IPS-20b (cell line): ENCODE results near the gene BTRC.

Experiments
- H3K27ac ChIP-seq: one replicate; pipeline ENCODE4 v1.5.1; 2013; ENCODE audit warnings: low read length
- H3K27me3 ChIP-seq: 2 replicates; pipeline ENCODE4 v1.6.1; 2013; ENCODE audit warnings: mild to moderate bottlenecking, low read length, inconsistent platforms; ENCODE audit not compliant: insufficient read depth
- H3K36me3 ChIP-seq: 2 replicates; pipeline ENCODE4 v1.6.1; 2013; ENCODE audit warnings: low read depth, mild to moderate bottlenecking, inconsistent platforms, low read length, moderate library complexity; ENCODE audit not compliant: insufficient read depth
- H3K4me1 ChIP-seq: 2 replicates; pipeline ENCODE4 v1.6.1; 2013; ENCODE audit warnings: mild to moderate bottlenecking, control low read depth, inconsistent platforms, low read length, moderate library complexity; ENCODE audit not compliant: insufficient read depth
- H3K4me3 ChIP-seq: 2 replicates; pipeline ENCODE4 v1.5.1; 2013; ENCODE audit warnings: mild to moderate bottlenecking, low read length, inconsistent platforms
- H3K9ac ChIP-seq: 2 replicates; pipeline ENCODE4 v1.6.1; 2013; ENCODE audit warnings: low read depth, mild to moderate bottlenecking, inconsistent platforms, low read length, moderate library complexity
- H3K9me3 ChIP-seq: 2 replicates; pipeline ENCODE4 v1.6.1; 2013; ENCODE audit warnings: mild to moderate bottlenecking, low read depth, low read length, inconsistent platforms; ENCODE audit not compliant: insufficient read depth

BTRC gene

GRCh38 chr10:101529207-101529606 lies 175.2 kb downstream of the BTRC start:
- H3K4me3 ChIP-seq, result no peak overlapping the region
- no peaks in the 10 kb centered on the region for H3K27me3 ChIP-seq
- no peaks in the 10 kb centered on the region for H3K36me3 ChIP-seq
- H3K9ac ChIP-seq, result no peak overlapping the region
- peaks cover 21% of the 10 kb centered on the region for H3K4me1 ChIP-seq
- no peak overlapping the region for H3K27ac ChIP-seq
- H3K9me3 ChIP-seq, result no peaks in the 10 kb centered on the region

- no peak overlapping the region for H3K27ac ChIP-seq
- H3K9me3 ChIP-seq, result no peaks in the 10 kb centered on the region
- H3K4me3 ChIP-seq, result no peak overlapping the region
Observed at GRCh38 chr10:101529725-101530553, 176.0 kb downstream of the BTRC start.

GRCh38 chr10:101535949-101536348 lies 182.0 kb downstream of the BTRC start:
- Histone ChIP-seq H3K4me3 (no peak overlapping the region), H3K27me3 (no peaks in the 10 kb centered on the region), H3K36me3 (peaks cover 9% of the 10 kb centered on the region; the same call in 1 of the 2 replicates), H3K27ac (no peak overlapping the region), H3K9me3 (no peaks in the 10 kb centered on the region), H3K4me1 (no peaks in the 10 kb centered on the region), H3K9ac (no peak overlapping the region)

More at GRCh38 chr10:101529725-101530553, 176.0 kb downstream of the BTRC start:
- peaks cover 21% of the 10 kb centered on the region for H3K4me1 ChIP-seq
- H3K9ac ChIP-seq, result no peak overlapping the region
- H3K36me3 ChIP-seq, result no peaks in the 10 kb centered on the region
- H3K27me3 ChIP-seq, result no peaks in the 10 kb centered on the region

- Histone ChIP-seq H3K36me3 (peaks cover 9% of the 10 kb centered on the region; the same call in 1 of the 2 replicates), H3K9ac (no peak overlapping the region), H3K4me1 (no peaks in the 10 kb centered on the region), H3K4me3 (no peak overlapping the region), H3K27ac (no peak overlapping the region), H3K27me3 (no peaks in the 10 kb centered on the region), H3K9me3 (no peaks in the 10 kb centered on the region)
Observed at GRCh38 chr10:101536800-101537199, 182.8 kb downstream of the BTRC start.

DNA sequence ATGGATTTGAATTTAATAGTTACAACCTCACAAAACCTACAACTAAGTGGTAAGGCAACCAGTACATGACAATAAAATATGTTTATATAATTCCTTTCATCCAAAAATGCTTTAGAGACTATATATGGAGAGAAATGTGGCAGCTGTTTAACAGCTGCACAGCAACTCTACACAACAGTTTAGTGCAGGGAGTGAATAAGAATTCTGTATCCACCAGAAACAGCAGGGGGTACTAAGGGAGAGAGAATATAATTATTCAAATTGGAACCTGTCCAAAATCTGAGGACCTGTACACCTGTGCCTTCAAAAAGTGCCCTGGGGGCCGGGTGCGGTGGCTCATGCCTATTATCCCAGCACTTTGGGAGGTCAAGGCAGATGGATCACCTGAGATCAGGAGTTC lies 184.5 kb downstream of the BTRC start:
- no peaks in the 10 kb centered on the region for H3K27me3 ChIP-seq
- no peaks in the 10 kb centered on the region for H3K4me1 ChIP-seq
- H3K9ac ChIP-seq, result no peak overlapping the region
- H3K36me3 ChIP-seq, result peaks cover 9% of the 10 kb centered on the region; the same call in 1 of the 2 replicates
- H3K9me3 ChIP-seq, result no peaks in the 10 kb centered on the region
- H3K27ac ChIP-seq, result no peak overlapping the region
- no peak overlapping the region for H3K4me3 ChIP-seq

DNA sequence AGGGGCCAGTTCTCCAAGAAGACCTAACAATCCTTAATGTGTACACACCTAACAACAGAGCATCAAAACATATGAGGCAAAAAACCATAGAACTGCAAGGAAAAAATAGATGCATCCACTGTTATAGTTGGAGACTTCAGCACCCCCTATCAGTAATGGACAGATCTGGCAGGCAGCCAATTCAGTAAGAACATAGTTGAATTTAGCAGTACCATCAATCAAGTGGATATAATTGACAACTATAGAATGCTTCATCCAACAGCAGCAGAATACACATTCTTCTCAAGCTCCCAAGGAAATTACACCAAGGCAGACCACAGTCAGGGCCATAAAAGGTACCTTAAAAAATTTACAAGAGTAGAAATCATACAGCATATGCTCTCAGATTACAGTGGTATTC lies 191.9 kb downstream of the BTRC start:
- H3K4me3 ChIP-seq, result no peak overlapping the region
- no peaks in the 10 kb centered on the region for H3K9me3 ChIP-seq
- no peak overlapping the region for H3K27ac ChIP-seq
- no peaks in the 10 kb centered on the region for H3K4me1 ChIP-seq
- H3K36me3 ChIP-seq, result no peaks in the 10 kb centered on the region
- H3K9ac ChIP-seq, result no peak overlapping the region
- no peaks in the 10 kb centered on the region for H3K27me3 ChIP-seq

- Histone ChIP-seq H3K4me3 (no peak overlapping the region), H3K9me3 (no peaks in the 10 kb centered on the region), H3K27ac (no peak overlapping the region), H3K4me1 (no peaks in the 10 kb centered on the region), H3K27me3 (no peaks in the 10 kb centered on the region), H3K36me3 (no peaks in the 10 kb centered on the region), H3K9ac (no peak overlapping the region)
Observed at GRCh38 chr10:101550965-101551364, 197.0 kb downstream of the BTRC start.

DNA sequence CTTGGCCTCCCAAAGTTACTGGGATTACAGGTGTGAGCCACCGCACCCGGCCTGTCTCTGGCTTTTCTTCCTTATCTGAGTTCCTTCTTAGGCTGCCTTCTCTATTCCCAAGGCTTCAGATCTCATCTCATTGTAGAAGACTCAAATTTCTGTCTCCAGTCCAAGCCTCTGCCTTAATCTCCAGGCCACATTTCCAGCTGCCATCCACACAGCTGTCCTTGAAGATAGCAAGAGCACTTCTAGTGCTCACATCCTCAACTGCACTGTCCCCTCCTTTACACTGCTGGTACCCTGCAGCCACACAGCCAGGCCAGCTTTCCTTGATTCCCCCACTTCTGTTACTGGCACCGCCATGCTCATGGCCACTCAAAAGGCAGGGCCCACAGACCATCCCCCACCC lies 198.5 kb downstream of the BTRC start:
- H3K27me3 ChIP-seq, result no peaks in the 10 kb centered on the region
- no peaks in the 10 kb centered on the region for H3K36me3 ChIP-seq
- no peak overlapping the region for H3K9ac ChIP-seq
- H3K9me3 ChIP-seq, result no peaks in the 10 kb centered on the region
- H3K27ac ChIP-seq, result no peak overlapping the region
- H3K4me3 ChIP-seq, result no peak overlapping the region
- H3K4me1 ChIP-seq, result no peaks in the 10 kb centered on the region

GRCh38 chr10:101557541-101557940 lies 203.6 kb downstream of the BTRC start:
- H3K9ac ChIP-seq, result no peak overlapping the region
- H3K4me3 ChIP-seq, result no peak overlapping the region
- H3K27me3 ChIP-seq, result no peaks in the 10 kb centered on the region
- H3K4me1 ChIP-seq, result no peaks in the 10 kb centered on the region; the same call in 1 of the 2 replicates
- no peak overlapping the region for H3K27ac ChIP-seq
- H3K9me3 ChIP-seq, result no peaks in the 10 kb centered on the region
- H3K36me3 ChIP-seq, result no peaks in the 10 kb centered on the region

GRCh38 chr10:101558204-101558603 lies 204.2 kb downstream of the BTRC start:
- H3K9me3 ChIP-seq, result no peaks in the 10 kb centered on the region
- H3K36me3 ChIP-seq, result no peaks in the 10 kb centered on the region
- no peaks in the 10 kb centered on the region; the same call in 1 of the 2 replicates for H3K4me1 ChIP-seq
- no peak overlapping the region for H3K4me3 ChIP-seq
- H3K27ac ChIP-seq, result no peak overlapping the region
- H3K9ac ChIP-seq, result no peak overlapping the region
- H3K27me3 ChIP-seq, result peaks cover 4% of the 10 kb centered on the region; the same call in 1 of the 2 replicates

GRCh38 chr10:101558671-101559595 lies 205.0 kb downstream of the BTRC start:
- Histone ChIP-seq H3K9me3 (no peaks in the 10 kb centered on the region), H3K27me3 (peaks cover 4% of the 10 kb centered on the region; the same call in 1 of the 2 replicates), H3K36me3 (no peaks in the 10 kb centered on the region), H3K27ac (no peak overlapping the region), H3K4me1 (no peaks in the 10 kb centered on the region; the same call in 1 of the 2 replicates), H3K9ac (no peak overlapping the region), H3K4me3 (no peak overlapping the region)
